Stimulated activated CD8-positive, alpha-beta memory T cell treated with anti-CD3 and anti-CD28 coated beads, Interleukin-2, amount 100 ng/mL, for 48 hours (primary cell): Measurements from ENCODE around the gene ITGA11.
"Not testable (repeated sequence)": the region's sequence is repeated elsewhere in the genome, so short reads cannot be mapped to it uniquely, and the experiment has no call there.

ENCODE experiments used
- DNase-seq, 2 donors: peaks; one replicate each; pipeline ENCODE4 v3.0.0-alpha.2; 2020; ENCODE audit warnings: low read depth in 2 of 2

Gene ITGA11

DNA sequence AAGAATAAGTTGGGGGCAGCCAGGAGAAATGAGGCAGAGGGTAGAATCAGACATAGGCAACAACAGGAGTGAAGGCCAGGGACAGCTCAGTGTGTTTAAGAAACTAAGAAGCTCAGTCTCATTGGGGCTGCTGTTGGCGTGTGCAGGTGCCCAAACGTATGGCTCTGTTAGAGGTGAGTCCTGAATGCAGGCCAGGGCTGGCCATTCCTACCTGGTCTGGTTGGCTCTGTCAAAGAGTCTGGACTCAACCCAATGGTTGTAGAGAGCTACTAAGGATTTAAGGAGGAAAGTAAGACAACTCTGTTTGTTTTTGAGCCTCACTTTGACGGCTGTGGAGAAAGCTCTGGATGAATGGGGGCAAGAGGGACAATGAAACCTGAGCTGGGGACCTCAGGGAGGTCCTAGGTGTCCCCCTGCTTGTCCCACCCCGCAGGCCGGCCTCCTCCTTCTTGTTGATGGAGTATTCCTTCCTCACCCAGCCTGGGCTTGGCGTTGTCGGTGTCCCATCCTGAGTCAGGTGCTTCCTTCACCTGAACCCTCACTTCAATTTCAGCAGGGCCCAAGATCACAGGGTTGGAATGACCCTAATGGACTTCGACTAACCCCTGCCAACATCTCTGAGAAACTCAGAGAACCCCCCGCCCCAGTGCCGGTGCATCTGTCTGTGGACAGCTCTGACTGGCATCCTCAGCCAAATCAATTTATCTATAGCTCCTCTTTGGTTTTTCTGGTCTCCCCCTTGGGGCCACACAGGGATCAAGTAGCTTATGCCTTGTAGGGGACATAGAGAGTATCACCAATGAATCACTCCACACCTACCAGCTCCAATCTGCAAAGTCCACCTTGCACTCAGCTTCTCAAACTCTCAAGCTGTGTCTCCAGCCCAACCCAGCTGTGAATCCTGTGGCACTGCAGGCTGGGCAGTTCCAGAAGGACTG lies 8.3 kb downstream of the ITGA11 start:
- DNase-seq: no peak

DNA sequence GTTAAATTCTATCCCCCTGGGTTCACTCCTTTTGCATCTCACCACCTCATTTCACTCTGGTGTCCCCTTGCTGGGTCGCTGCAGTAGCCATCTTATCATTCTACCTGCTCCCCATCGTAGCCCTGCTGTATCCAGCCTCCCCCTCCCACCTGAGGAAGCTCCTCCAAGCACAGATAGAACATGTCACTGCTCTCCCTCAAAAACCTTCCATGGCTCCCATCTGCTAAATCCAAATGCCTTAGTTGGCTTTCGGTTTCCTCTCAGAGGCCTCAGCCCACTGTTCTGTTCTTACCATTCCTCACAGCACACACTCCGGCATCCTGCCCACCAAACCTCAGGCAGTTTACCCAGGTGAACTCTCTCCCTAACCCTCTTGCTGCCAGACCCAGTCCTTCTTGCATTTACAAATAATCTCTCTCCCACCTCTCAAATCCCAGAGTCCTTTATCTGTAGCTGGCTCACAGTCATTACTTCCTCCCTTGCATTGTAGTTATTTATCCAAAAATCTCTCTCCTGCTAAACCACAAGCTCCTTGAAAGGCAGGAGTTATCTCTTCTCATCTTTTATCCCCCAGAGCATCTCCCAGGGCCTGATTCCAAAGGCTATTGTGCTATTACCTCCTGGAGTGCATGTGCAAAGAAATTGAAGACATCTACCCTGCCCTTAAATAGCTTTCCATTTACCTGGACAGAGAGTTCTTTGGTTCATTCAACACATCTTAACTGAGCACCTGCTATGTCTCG lies 9.4 kb downstream of the ITGA11 start:
- DNase-seq: not testable (repeated sequence)

DNA sequence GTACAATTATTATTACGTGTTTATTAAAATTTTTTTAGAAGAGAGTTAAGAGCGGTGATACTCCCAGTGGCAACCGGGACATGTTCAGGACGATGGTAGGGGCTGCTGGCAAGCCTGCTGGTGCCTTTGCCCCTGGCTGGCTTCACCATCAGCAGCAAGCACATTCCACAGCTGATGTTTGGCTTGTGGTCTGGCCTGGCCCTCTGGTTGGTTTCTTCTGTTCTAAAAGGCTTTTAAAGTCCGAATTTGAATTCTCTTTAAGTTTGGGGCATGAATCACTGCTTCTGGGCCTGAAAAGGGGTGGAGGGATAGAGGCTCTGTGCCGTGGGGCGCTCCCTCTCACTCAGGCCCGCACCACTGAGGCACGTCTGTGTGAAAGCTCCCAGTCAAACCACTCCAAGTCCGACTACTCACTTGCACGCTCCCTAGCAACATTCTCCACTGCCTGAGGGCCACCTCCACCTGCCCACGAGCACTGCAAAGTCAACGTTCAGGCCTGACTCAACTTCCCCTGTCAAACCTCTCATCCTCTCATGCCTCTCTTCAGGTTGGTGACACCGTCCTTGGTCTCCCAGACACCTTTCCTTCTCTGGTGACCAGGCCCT lies 10.1 kb downstream of the ITGA11 start:
- DNase-seq: no peak

DNA sequence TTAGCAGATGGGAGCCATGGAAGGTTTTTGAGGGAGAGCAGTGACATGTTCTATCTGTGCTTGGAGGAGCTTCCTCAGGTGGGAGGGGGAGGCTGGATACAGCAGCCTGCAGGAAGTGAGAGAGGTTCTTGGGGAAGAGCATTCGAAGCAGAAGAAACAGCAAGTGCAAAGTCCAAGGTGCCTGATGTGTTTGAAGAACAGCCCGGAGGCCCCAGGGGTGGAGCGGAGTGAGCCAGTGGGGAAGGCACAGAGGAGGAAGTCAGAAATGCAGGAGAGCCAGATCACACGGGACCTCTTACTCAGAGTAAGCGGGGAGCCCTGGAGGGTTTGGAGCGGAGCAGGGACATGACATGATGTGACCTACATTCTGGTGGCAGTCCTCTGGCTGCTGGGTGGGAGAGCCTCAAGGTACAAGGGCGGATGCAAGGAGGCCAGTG lies 10.8 kb downstream of the ITGA11 start:
- DNase-seq: no peak

DNA sequence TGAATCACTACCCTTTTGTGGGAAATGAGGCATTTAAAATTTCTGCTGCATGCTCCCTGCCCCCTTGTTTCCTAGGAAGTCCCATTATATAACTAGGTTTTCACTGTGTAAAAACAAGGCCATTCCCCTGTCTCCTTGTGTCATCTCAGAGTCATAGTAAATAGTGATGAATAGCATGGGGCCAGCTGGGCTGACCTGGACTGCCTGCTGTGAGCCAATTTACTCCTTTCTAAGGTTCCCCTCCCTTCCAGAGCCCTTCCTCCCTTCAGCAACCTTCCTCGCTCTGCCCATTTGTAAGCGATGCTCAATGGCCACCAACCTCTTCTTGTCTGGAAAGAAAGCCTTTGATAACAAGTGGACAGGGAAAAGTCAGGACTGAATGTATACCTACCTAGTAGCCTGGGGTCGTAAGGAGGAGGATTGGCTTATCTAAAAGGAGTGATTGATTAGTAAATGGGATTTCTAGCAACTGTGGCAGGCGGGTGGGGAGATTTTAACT lies 11.7 kb downstream of the ITGA11 start:
- no peak for DNase-seq

DNA sequence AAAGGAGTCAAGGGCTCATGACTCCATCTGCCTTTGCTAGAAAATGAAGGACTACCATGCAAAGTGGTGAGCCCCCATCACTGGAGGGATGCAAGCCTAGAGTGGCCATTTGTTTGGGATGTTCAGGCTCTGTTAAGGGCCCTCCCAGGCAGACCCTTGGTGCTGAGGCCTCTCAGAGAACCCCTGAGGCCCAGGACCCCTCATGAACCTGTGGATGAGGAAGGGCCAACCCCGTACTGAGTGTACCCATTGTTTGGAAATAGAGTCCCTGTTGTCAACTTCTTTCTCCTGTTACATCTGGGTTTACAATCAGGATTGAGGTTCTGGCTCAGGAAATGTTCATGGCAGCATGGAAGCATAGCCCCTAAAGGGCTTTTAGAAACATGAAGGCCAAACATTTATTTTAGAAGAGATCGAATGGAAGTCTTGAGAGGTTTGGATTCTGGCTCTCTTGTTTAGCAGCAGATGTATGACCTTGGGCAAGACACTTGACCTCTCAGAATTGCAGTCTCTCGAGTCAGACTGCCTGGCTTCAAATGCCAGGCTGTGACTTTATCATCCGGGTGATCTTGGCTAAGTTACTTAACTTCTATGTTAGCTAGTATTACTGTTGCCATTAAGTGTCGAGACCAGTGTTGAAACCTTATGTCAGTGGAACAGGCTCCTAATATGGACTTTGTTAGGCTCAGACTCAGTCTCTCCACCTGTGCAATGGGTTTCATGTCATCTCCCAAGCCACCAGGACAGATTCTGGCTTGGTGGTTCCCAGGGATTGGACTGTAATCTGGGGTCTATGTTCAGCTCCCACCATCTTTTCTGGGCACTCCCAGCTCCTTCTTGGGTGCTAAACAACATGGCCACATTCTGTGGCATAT lies 12.4 kb downstream of the ITGA11 start:
- DNase-seq: no peak

DNA sequence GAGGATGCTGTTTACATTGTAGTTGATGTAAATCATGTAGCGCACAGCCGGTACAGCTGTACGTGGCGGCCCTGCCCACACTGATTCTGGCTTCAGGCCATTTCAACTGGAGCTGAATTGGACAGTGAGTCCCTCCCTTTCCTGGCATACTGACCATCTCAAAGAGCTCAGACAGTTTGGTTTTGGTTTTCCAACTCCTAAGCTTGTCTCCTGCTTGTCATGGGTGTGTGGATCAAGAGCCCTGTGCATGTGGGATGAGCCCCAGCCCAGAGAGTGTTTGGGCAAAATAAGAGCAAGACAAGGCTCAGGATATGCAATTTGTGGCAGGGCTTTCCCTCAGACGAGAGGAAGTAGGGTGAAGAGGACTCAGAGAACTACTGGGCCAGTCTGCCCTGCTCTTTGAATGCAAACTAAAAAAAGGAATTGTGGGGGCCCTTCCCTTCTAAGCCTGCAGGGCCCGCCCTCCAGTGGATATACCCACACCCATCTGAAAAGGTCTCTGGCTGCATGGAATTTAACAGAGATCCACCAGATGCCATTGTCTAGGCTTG lies 13.3 kb downstream of the ITGA11 start:
- no peak for DNase-seq

DNA sequence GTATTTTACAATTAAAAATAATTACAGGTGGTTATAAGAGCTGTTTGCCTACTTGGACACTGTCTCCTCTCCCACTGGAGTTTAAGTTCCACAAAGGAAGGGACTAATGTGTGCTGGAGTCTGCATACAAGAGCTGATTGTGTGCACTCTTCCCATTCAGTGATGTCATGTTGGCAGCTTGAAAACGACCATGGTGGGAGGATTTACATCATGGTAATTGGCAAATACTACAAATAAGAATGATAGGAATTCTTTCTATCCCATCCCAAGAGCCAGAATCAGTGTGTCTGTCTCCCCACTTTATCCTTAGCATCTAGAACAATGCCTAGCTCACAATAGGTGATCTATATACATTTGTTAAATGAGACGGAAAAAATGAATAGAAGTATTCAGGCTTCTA lies 14.1 kb downstream of the ITGA11 start:
- no peak for DNase-seq

DNA sequence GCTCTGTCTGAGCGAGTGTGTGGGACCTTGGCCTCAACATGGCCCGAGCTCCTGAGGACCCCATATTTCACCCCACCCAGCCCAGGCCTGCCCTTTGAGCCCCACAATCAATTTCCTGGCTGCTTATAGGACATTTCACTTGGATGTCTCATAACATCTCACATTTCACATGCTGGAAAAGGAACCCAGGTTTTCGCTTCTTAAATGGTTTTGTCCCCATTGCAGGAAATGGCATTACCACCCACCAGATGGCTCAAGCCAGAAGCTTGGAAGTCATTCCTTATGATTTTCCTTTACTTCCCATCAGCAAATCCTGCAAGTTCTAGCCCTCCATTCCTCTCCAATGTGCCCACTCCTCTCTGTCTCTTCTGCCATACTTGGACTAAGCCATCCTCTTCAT lies 14.9 kb downstream of the ITGA11 start:
- DNase-seq: no peak

DNA sequence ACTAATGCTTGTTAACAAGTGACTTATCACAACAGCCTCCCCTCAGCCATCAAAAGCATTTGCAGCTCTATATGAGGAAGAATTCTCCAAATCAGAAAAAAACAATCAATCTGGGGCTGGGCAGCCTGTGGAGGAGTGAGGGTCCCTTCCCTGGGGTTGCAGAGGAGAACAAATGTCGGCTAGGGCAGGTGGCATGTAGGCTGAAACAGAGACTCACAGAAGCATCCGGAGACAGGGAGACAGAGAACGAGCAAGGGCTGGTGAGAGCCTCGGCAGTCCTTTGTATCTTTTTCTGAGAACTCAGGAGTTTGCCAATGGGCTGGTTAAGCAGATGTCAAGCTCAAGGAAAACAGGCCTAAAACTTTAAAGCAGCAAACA lies 15.8 kb downstream of the ITGA11 start:
- no peak for DNase-seq

DNA sequence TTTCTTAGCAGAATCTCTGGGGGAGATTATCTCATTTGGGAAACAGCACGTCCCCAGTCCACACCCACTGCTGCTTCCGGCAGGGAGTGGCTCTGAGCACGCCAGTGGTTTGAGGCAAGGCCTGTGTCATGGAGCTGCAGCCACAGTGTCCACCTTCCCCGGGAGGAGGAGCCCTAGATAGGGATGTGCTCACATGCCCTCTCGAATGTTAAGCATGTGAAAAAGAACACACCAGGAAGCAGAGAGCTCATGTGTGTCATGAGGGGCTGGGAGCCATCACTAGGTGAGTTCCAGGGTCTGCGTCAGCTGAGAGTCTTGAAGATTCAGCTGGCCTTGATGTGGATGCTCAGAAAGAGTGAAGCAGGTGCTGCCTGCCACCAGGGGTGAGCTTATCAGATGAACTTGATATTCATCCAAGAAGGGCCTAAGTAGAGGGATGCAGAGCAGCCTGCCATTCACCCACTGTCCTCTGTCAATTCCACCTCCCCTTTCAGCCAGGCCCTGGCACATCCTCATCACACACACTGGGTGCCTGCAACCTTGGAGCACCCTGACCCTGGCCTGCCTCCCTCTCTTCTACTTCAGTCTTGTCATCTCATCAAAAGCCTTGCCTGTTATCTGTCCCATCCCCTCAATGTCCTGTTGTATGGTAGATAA lies 16.3 kb downstream of the ITGA11 start:
- DNase-seq: no peak

DNA sequence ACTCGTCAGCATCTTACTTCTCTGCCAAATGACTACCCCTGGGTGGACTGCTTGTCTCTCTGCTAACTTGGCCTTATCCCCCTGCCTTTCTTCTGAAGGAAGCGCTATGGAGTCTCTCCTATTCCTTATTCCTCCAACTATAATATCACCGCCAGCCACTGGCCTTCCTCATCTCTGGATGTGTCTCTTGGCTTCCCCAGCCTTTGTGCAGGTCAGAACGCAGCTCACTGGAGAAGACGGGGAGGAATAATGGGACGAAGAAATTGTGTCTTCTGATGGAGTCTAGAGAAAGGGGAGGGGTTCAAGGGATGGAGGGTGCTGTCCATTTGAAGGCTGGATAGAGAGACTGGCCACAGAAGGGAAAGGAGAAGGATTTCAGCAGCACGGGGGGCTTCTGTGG lies 16.9 kb downstream of the ITGA11 start:
- DNase-seq: no peak

DNA sequence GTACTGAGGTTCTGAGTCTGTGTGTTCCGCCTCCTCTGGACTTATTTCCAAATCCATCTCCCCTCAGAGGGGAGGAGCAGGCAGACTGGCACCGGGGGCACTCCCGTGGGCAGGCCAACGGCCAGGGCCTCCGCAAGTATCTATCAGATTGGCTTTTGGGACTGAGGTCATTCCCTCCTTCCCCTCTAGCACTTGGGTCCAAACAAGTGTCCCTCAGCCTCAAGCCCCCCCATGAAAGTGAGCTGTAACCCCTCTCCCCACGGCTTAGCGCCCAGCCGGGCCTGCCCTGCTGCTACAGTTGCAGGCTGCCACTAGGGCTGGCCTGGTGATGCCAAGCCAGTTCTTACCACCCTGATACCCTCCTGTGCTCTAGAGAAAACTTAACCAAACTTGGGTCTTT lies 17.4 kb downstream of the ITGA11 start:
- no peak for DNase-seq

DNA sequence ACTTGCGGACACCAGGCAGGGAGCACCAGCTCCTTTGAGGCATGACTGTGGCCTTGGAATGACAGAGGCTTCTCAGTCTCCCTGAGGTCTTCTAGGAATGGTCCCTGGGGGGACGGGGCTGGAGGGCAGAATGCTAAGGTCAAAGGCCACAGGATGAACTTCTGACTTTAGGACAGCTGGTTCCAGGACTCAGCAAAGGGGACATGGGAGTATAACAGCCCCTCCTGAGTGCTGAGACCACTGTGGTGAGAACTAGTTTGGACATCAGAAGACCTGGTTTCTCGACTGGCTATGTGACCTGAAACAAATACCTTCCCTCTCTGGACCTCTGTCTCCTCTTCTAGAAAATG lies 17.8 kb downstream of the ITGA11 start:
- DNase-seq: no peak

DNA sequence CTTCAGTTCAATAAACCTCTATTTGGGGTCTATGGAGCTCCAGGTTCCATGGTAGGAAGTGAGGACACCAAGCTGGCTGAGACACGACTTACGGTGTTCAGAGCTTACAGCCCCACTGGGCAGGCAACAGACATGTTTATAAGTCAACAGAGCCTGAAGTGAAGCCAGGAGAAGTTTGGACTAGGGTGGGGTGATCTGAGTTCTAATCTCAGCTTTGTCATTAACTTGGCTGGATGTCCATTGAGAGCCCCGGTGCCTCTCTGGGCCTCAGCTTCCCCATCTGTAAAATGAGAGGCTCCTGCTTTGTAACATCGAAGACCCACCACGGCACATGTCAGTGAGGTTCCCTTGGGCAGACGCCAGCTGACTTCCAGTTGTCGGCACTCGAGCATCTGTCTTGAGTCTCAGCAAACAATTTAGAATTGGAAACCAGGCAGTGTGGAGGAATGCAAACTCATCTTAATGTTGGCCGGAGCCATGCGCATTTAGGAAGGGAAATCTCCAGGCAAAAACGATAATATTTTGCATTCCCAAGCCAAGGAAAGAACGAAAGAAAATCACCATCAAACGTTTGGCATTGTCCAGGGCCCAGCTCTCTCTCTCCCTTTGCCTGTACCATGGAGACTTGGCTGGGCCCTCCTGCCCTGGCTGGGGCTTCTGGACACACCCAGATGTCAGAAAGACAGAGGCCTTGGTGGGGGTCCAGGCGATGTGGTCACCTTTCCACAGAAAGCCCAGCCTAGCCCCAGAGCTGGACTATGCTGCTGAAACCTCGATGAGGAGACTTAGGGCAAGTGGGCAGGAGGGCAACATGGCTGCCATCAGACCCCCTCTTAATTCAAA lies 18.4 kb downstream of the ITGA11 start:
- DNase-seq: no peak

DNA sequence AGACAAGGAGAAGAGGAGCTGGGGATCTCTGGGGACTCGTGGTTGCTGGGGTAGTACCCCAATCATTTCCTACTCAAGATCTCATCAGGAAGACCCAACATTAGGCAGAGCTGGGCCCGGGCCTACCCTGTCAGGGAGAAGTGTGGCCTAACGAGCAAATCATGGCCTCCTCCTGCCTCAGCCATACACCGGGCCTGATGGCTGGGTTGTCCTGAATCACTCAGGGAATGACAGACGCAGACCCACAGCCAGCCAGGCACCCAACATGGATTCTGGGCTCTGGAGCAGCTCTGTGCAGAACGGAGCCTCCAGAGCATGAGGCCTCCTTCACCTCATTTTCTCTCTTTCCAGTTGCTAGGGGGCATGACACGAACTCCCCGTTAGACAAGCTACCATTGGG lies 19.7 kb downstream of the ITGA11 start:
- no peak for DNase-seq

DNA sequence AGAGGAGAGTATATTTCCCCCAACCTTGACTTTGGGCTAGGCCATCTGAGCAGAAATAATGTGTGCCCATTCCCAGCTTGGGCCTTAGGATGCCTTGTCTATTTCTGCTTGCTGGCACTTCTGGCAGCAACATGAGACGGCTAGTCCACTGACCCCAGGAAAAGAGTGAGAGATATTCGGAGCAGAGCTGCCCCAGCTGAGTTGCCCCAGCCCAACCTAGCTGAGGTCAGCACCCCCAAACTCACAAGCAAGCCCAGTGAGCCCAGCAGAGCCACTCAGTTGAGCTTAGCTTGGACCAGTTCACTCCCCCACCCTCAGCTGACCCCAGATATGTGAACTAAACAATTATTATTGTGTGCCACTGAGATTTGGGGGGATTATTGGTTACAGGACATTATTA lies 20.2 kb downstream of the ITGA11 start:
- DNase-seq: no peak

DNA sequence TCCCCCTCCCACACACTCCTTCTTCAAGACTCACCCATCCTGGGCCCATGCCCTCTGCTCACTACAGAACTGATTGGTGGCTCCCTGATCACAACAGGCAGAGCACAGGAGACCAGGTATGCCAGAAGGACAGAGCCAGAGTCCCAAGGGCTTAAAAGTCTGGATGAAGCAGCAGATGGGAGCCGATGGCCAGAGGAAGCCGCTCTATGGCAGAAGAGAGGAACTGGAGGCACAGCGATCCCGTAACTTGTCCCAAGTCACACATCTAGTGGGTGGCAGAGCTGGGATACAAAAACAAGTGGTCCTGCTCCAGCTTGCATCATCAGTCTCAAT lies 20.7 kb downstream of the ITGA11 start:
- no peak for DNase-seq

DNA sequence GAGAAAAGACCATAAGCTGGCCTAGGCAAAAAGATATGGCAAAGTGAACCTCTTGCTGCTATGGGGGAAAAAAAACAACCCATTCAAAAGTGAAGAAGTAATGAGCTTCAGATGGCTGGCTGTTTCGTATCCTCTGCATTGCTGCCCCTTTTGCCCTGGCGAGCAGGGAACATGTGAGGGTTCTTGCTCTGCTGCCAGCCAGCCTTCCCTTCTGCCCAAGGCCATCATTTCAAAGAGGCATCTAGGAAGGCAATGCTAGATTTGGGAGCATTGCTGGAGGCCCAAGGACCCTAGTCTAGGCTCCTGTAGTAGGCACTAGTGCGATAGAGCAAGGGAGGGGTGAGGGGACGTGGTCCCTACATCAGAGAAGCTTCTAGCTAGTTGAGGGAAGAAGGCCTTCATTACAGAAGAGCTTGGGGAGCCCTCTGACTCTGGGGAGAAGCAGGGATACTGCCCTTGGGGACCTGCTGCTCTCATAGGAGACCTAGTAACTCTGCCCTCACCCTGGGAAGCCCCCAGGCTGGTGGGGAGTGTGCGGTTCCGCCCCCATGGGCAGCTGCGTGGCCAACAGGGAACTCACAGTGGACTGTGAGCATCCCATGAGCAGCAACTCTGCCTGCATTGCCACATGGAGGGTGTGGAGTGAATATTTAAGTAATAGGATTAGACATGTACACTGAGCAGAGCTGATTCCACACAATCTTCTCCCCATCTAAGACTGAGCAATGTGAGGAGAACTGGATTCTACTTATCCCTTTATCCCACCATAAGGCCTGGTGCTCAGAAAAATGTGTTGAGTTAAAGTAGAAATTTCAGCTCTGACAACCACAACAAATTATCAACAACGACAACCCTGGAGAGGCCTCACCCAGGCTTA lies 21.3 kb downstream of the ITGA11 start:
- no peak for DNase-seq
